HepG2 (cell line): Measurements from ENCODE around the gene LZTR1. TPM values are rescaled to one million over a fixed set of nuclear protein-coding genes. Genes with fewer than 3 reads are reported as not detected.

Experiments used
- ESRRA ChIP-seq: sonication (generic); formaldehyde crosslinking; IDR thresholded peaks from 2 replicates; pipeline ENCODE4 v1.5.1; 2020; ENCODE audit warnings: mild to moderate bottlenecking, low read depth, missing genetic modification reagents
- FOXO1 ChIP-seq: sonication (generic); formaldehyde crosslinking; IDR thresholded peaks from 2 replicates; pipeline ENCODE4 v1.4.0; 2020; ENCODE audit warnings: missing genetic modification reagents
- HMGXB4 ChIP-seq, 2 experiments: sonication (generic) in 1 of 2; formaldehyde crosslinking in 1 of 2; IDR thresholded peaks; 2 replicates each; pipeline versions ENCODE4 v1.4.0 to v1.6.1; 2018 to 2020; ENCODE audit warnings: missing genetic modification reagents in 2 of 2, borderline replicate concordance in 1 of 2, low read depth in 1 of 2, mild to moderate bottlenecking in 1 of 2, missing biosample characterization in 1 of 2
- HNF4A ChIP-seq: sonication (generic); formaldehyde crosslinking; IDR thresholded peaks from 2 replicates; pipeline ENCODE4 v1.4.0; 2020; ENCODE audit warnings: missing genetic modification reagents
- MIXL1 ChIP-seq: IDR thresholded peaks from 2 replicates; pipeline ENCODE4 v1.6.1; 2016
- PCBP2 ChIP-seq: fragments of 200-400 bp; formaldehyde crosslinking; optimal IDR thresholded peaks from 2 replicates; pipeline ENCODE3; 2018; ENCODE audit warnings: low read length, low read depth; ENCODE audit not compliant: poor library complexity, severe bottlenecking
- TCF12 ChIP-seq, 2 experiments: fragments of 450-650 bp in 1 of 2; sonication (generic) in 1 of 2; formaldehyde crosslinking in 1 of 2; IDR thresholded peaks; 2 replicates each; pipeline versions ENCODE4 v1.6.1 to v1.8.0; 2017 to 2022; ENCODE audit warnings: antibody characterized with exemption in 1 of 2, mild to moderate bottlenecking in 1 of 2, missing genetic modification reagents in 1 of 2, moderate library complexity in 1 of 2
- ZBTB38 ChIP-seq: sonication (generic); formaldehyde crosslinking; IDR thresholded peaks from 2 replicates; pipeline ENCODE4 v1.5.1; 2020; ENCODE audit warnings: mild to moderate bottlenecking, missing genetic modification reagents
- ZBTB39 ChIP-seq: sonication (generic); formaldehyde crosslinking; IDR thresholded peaks from 2 replicates; pipeline ENCODE4 v1.5.0; 2020; ENCODE audit warnings: missing genetic modification reagents
- ZBTB40 ChIP-seq, 2 experiments: fragments of 450-650 bp in 1 of 2; sonication (generic) in 1 of 2; formaldehyde crosslinking in 1 of 2; IDR thresholded peaks; 2 replicates each; pipeline versions ENCODE4 v1.6.1 to v1.8.0; 2016 to 2022; ENCODE audit warnings: antibody characterized with exemption in 1 of 2, mild to moderate bottlenecking in 1 of 2, missing genetic modification reagents in 1 of 2
- ZNF138 ChIP-seq: sonication (generic); formaldehyde crosslinking; IDR thresholded peaks from 2 replicates; pipeline ENCODE4 v1.5.0; 2020; ENCODE audit warnings: mild to moderate bottlenecking, low read depth, missing genetic modification reagents
- ZSCAN30 ChIP-seq: sonication (generic); formaldehyde crosslinking; IDR thresholded peaks from 2 replicates; pipeline ENCODE4 v1.5.0; 2020; ENCODE audit warnings: mild to moderate bottlenecking, missing genetic modification reagents
- polyA plus RNA-seq, 8 experiments: library from polyadenylated mRNA; depleted of rRNA in 3 of 8; stranded (reverse) in 7 of 8; unstranded in 1 of 8; fragments of >200 nt; fragmentation: Illumina TruSeq in 4 of 8; extraction: Trizol in 4 of 8; gene quantifications; 2 replicates each; pipeline versions ENCODE4 v1.2.1 to v1.2.3, GENCODE V29; 2011 to 2016; ENCODE audit warnings: low read depth in 4 of 8, missing spikeins in 1 of 8, mixed read lengths in 1 of 8; ENCODE audit not compliant: insufficient read depth in 1 of 8
- total RNA-seq, 5 experiments: library from RNA; depleted of rRNA; stranded (reverse); fragments of >200 nt; fragmentation: Illumina TruSeq; extraction: Trizol; gene quantifications; 2 replicates each; pipeline ENCODE4 v1.2.3, GENCODE V29; 2016; ENCODE audit warnings: low read depth in 1 of 5
- TF ChIP-seq, protein P1 (sequence below): IDR thresholded peaks from 2 replicates; pipeline ENCODE4 v1.6.1; 2016; ENCODE audit warnings: mild to moderate bottlenecking

LZTR1 gene
- total and polyA plus RNA-seq, 2 of the 13 experiments (the other 11 are each of a cell fraction or from before 2014, with no cell fraction given), result 21.8 to 22.4 TPM

DNA sequence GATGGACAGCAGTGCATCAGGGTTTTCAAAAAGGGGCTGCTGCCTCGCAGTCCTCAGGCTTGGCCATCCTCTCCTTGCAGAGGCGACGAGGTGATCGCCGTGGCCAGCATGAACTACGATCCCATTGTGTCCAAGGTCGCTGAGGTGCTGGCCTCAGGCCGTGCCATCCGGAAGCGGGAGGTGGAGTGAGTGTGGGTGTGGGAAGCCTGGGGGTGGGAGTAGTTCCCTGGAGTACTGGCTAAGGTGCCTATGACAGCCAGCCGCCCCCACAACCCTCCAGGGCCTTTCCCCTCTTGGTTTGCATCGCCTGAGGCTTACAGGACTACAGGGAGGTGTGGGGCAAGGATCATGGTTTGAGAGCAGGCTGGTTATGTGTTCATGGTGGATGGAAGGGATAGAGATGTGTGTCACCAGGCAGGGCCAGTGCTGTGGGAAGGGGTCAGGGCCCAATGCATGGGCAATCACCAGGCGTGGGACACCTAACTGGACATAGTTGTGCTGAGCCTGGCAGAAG, 2.1 kb upstream of the LZTR1 start (continued):
- no peak for TF ChIP-seq ZBTB40 (IDR thresholded peaks at IDR 0.05)
- peak; percentile 59; the same call in 1 of the 2 replicates for TF ChIP-seq ZBTB40 (CRISPR knock-in tag; IDR thresholded peaks at IDR 0.05)
- TF ChIP-seq ZSCAN30, result no peak
- no peak for TF ChIP-seq TCF12 (IDR thresholded peaks at IDR 0.05)
- TF ChIP-seq TCF12 (CRISPR knock-in tag; IDR thresholded peaks at IDR 0.05), result no peak
- TF ChIP-seq HMGXB4 (CRISPR knock-in tag; IDR thresholded peaks at IDR 0.05; ENCODE audit: borderline replicate concordance in 1 of 2, low read depth in 1 of 2), result peak in 1 of 2 experiments; percentile 28; a peak in 1 of 4 replicates
- peak; percentile 58; the same call in 1 of the 2 replicates for TF ChIP-seq ZBTB39 (CRISPR knock-in tag)
- 0 out of 2 replicates have a peak, but pooled peaks have one; percentile 27 for TF ChIP-seq MIXL1 (CRISPR knock-in tag)
- TF ChIP-seq FOXO1 (CRISPR knock-in tag), result no peak; the same call in 1 of the 2 replicates
- TF ChIP-seq, protein P1, sequence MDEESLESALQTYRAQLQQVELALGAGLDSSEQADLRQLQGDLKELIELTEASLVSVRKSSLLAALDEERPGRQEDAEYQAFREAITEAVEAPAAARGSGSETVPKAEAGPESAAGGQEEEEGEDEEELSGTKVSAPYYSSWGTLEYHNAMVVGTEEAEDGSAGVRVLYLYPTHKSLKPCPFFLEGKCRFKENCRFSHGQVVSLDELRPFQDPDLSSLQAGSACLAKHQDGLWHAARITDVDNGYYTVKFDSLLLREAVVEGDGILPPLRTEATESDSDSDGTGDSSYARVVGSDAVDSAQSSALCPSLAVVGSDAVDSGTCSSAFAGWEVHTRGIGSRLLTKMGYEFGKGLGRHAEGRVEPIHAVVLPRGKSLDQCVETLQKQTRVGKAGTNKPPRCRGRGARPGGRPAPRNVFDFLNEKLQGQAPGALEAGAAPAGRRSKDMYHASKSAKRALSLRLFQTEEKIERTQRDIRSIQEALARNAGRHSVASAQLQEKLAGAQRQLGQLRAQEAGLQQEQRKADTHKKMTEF (CRISPR knock-in tag), result peak; percentile 67; the same call in 1 of the 2 replicates
- no peak for TF ChIP-seq PCBP2
- peak; percentile 86 for TF ChIP-seq HNF4A (CRISPR knock-in tag)
- TF ChIP-seq ZNF138 (CRISPR knock-in tag), result no peak
- TF ChIP-seq ZBTB38, result 0 out of 2 replicates have a peak, but pooled peaks have one; percentile 36
- TF ChIP-seq ESRRA, result peak; percentile 85; the same call in 1 of the 2 replicates
